HG02588 (cell line): ENCODE measurements around the gene MAN2A1.
A peak's percentile ranks its signal among the peaks of the same experiment; 100 is the strongest.
"Not testable (repeated sequence)": the region's sequence is repeated elsewhere in the genome, so short reads cannot be mapped to it uniquely, and the experiment has no call there.

ENCODE experiments used
- ATAC-seq: cut with Tn5 transposase; IDR thresholded peaks from one replicate; pipeline ENCODE4 v1.9.1; 2021; ENCODE audit warnings: mild to moderate bottlenecking, moderate library complexity; ENCODE audit not compliant: unreplicated experiment

Gene MAN2A1

DNA sequence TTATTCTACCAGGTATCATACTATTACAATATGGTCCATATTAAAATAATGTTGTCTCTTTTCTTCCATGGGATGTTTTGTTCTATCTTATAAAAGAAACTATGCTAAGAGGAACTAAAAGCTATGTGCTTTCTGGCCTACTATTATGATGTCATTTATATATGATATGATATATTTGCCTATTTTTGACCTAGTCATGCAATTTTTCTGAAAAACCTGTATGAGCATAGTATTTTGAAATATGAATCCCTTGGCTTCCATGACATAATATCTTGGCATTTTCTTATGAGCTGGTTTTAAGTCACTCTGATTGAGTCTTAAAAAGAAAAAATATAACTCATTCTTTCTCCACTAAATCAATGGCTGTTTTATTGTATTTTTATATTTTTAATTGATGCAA is 60.7 kb downstream of the MAN2A1 start:
- ATAC-seq = no peak

DNA sequence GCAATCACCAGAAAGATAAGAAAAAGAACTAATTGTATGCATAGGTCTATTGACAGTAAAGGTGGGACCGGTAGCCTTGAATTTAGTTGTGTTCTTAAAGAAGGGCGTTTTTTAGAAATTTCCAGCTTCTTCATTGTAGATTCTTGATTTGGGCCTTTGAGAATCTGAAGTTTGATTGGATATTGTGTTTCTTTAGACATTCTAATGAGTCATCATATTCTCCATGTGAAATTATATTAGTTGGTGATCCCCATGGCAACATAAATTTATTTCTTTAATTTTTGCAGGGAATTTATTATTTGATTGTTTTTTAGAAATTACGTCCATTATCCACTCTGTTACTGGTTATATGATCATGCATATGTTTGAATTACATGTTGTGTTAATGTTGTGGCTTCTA is 63.6 kb downstream of the MAN2A1 start:
- ATAC-seq = no peak

DNA sequence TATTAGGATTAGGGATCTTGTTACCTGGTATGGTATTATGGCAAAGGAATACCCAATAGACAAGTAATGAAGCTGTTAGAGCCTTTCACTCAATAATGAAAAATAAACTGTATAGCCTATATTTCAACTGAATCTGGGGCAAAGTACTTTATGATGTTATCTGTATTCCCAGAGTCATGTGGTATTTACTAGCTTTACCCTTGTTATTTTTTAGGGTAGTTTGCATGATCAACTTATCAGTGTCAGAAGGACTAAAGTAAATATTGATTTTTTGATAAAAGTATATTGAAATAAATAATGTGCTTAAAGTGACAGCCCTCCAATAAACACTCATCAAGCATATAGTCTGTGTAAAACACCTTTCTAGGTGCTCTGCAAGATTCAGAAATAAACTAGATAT is 64.6 kb downstream of the MAN2A1 start:
- ATAC-seq = no peak

DNA sequence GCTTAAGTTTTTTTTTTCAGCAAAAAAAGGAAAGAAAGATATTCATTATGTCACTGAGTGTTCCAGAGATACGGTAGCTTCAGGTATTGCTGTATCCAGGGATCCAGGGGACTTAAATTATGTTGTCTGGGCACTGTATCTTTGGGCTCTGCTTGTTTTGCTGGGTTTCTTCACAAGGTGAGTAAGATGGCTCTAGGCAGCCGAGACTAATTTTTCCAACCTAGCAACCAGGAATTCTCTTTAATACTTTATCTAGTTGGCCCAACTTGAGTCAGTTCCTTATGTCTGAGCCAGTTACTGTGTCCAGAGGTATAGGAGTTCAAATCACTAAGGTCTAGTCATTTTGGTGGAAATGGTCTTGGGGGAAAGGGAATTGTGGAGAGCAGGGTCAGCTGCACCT is 66.0 kb downstream of the MAN2A1 start:
- no peak for ATAC-seq

DNA sequence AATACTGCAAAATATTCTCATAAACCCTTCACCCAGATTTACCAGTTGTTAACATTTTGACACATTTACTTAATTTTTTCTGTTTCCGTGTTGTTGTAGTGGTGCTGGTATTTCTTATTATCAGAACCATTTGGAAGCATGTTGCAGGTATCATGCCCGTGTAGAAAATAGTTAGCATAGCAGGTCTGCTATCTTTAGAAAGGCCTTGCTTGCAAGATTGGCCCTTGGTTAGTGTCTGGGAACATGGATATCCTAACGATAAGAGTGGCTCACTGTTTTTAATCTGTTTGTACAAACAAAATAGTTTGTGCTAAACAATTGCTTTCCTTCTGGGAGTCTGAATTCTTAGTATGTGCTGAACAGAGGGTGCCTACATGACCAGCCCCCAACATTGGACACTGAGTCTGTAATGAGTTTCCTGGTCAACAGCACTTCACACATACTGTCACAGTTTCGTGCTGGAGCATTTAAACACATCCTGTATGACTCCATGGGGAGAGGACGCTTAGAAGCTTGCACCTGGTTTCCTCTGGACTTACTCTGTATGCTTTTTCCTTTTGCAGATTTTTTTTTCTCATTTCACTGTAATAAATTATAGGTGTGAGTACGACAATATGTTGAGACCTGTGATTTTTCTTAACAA is 66.9 kb downstream of the MAN2A1 start:
- ATAC-seq = no peak

DNA sequence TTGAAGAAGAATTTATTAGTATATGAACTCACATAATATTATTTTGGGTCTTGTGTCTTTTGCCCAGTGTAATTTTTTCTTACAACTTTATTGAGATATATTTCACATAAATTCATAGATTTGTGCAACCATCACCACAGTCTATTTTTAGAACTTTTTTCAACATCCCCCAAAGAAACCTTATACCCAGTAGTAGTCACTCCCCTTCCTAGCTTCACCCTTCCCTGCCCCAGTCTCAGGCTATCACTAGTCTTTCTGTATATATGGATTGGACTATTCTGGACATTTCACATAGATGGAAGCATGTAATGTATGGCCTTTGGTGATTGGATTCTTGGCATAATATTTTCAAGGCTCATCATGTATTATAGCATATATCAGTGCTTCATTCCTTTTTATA is 67.8 kb downstream of the MAN2A1 start:
- no peak for ATAC-seq

DNA sequence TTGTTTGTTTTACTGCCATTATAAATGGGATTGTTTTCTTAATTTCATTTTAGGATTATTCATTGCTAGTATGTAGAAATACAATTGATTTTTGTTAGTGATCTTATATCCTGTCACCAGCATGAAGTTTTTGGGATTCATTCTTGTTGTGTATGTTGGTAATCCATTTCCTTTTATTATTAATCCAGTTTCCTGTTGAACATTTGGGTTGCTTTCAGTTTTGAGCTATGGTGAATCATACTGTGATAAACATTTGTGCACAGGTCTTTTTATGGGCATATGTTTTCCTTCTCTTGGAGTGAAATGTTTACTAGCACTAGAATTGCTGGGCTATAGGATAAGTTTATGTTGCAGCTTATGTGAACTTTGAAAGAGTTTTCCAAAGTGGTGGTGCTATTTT is 69.6 kb downstream of the MAN2A1 start:
- no peak for ATAC-seq

DNA sequence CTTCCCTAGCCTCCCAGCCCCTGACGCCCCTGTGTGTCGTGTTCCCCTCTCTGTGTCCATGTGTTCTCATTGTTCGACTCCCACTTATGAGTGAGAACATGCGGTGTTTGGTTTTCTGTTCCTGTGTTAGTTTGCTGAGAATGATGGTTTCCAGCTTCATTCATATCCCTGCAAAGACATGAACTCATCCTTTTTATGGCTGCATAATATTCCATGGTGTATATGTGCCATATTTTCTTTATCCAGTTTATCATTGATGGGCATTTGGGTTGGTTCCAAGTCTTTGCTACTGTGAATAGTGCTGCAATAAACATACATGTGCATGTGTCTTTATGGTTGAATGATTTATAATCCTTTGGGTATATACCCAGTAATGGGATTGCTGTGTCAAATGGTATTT is 70.4 kb downstream of the MAN2A1 start:
- ATAC-seq = not testable (repeated sequence)

DNA sequence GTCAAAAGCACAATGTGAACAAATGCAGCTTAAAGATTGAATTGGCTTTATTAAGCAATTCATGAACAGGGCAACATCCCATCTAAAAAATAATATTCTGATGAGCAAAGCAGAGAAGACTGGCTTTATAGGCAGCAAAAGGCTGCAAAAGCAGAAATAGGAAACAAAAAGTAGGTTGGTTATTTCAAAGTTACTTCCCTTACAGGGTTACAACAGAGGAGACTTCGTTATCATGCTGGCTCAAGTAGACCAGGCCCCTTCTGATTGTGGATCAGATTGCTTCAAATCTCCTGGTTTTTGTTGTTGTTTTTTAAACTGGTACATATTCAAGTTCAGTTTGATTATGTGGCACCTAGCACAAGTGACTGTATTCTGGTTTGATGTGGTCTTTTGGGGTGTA is 73.1 kb downstream of the MAN2A1 start:
- ATAC-seq = no peak

DNA sequence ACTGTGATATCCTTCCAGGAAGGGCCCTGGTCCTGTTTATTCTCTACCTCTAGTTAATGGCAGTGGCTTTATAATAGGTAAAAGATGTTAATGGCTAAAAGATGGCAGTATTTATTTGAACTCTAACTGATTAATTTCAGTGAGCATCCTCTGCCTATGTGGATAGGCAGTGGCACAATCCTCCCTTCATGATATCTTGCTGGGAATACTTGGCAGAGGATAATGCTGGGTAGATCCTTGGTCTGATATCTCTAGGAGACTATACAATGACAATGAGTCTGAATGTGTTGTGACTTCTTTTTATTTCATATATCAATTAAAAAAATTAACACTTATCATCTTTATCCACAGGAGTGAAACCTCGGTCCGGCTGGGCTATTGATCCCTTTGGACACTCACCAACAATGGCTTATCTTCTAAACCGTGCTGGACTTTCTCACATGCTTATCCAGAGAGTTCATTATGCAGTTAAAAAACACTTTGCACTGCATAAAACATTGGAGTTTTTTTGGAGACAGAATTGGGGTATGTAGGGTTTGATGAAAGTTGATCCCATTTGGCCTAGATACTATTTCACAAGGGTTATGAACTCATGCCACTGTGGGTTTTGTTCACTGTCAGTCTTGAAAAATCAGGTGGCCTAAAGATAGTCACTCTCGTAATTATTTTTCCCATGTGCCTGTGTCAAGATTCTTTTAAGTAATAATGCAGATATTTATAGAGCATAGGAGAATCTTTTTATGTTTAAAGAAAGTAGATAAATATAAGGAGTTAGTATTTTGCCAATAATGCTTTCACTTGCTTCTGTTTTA is 77.7 kb downstream of the MAN2A1 start:
- no peak for ATAC-seq

DNA sequence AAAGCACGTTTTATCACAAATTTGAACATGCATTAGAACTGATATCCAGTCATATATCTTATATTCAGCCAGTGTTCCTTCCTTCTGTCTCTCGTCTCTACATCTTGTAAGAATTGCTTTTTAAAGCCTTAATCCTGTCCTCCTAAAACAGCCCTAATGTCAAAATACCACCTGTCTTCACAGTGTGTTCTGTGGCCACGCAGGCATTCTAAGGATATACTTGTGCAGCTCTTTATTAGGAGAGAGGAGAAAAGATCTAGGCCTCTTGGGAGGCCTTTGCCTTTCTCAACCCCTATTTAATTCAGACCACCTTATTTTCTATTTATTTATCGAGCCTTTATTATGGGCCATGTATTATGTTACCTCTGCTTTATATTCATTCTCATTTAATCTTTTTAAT is 78.3 kb downstream of the MAN2A1 start:
- no peak for ATAC-seq

DNA sequence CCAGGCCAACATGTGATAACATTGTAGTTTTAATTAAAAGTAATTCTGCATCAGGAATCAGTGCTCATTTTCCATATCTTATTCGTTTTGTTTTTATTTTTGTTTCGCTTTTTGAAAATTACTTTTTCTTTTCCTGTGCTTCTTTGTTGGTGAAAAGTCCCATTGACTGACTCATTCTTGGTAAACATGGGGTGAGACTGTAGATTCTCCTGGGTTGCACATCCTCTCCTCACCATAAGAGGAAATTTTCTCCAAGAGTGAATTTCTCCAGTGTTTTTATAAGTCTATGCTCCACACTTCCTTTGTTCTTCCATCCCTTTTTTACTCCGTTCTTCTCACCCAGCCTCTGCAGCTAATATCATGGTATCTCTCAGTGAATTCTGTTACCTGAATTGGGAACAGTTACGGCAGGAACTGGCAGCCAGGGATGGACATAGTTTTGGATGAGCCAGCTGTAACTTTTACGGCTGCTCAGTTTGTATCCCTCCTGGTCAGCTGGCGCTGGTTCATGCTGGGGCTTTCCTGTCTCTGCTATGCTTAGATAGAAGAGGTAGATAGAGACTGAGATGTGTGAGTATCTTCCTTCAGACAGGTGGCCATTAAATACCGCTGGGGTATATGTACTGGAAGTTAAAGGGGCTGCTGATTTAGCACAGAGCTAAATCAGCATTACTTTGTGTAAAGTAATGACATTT is 80.0 kb downstream of the MAN2A1 start:
- ATAC-seq = no peak

DNA sequence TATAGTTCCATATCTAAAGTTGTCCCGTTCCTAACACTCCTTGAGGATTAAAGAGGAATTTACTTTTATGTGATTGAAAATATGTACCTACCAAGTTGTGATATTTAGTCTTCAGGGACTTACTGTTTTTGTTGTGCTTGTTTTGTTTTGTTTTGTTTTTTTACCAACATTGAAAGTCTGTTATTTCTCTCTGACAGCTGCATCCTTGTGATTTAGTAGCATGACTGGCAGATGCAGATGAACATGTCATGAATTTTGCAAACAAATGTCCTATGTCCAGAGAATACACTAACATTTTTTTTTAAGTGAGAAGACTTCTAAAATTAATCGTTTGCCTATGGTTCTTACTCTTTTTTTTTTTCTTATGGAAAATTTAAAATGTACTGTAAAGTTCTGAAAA is 85.4 kb downstream of the MAN2A1 start:
- ATAC-seq = no peak

DNA sequence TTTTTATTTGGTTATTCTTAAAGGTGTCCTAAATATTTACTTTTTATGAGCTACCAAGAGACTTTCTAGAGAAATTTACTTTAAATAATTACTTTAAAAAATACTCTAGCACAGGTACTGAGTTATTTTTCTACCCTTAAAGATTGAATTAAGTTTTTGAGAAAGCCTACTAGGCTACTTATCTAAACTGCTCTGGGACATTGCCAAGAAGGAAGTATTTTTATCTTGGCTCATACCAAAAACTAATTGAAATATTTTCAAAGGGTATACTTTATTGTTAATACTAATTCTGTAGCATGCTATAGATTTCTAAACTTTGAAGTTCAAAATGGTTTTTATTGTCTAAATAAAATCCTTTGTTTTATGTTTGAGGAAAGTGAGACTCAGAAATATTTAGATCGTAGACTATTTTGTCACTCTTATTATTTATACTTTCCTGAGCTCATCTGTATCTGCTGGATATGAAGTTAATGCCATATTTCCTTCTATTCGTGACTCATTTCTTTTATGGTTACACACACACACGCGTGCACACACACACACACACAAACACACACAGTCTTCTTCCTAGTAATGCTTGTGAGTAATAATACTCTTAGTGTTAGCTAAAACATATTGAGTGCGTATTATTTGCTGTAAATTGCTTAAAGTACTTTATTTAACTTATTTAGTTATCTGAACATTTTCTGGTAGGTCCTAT is 89.5 kb downstream of the MAN2A1 start:
- ATAC-seq = no peak

DNA sequence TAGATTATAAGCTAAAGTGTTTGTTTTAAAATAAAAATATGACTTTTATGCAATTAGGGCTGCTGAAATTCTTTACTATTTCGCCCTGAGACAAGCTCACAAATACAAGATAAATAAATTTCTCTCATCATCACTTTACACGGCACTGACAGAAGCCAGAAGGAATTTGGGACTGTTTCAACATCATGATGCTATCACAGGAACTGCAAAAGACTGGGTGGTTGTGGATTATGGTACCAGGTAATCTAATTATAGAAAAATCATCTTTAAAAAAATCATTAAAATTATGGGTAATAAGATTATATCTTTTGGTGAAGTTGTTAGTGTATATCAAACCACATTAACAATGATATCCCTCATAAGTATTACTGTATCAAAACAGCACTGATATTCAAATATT is 95.0 kb downstream of the MAN2A1 start:
- no peak for ATAC-seq

DNA sequence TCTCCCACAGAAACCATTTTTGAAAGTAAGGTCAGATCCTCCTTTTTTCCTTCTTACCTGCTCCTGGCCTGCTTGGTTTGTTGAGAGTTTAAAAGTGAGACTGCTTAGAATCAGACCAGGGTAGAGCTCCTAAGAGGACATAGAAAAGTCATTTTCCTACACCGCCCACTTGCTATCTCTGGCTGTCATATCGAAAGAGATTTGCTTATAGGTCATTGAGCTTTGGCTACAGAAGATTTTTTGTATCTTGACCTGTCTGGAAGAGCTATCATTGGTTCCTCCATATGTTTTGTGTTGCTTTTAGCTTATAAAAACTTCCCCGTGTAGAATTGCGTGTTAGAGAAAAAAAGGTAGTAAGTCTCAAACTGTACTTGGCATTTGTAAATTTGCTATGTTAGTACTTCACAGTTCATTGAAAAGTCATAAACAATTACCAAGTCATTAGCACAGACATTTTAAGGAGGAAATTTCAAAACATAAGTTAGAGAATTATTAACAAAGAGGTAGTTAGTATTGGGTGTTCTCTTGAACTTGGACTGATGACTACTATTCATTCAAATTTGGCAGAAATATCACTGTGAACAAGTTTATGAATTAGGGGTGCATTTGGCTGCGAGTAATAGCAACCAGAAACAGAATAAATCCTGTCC is 96.6 kb downstream of the MAN2A1 start:
- ATAC-seq = no peak

DNA sequence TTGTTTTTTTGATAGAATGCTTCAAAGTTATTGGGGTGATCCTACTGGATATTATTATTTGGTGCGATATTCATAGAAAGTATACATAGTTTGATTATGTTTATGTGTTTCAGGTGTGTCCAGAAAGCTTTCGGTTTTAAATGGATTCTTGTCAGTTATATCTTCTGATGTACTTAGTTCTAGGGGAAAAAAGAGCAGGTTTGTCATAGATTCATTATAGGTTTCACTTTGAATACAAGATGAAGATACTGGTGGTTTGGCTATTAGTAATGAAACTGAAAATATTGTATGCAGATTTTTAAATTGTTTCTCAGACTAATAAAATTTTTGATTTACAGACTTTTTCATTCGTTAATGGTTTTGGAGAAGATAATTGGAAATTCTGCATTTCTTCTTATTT is 98.9 kb downstream of the MAN2A1 start:
- ATAC-seq = peak; percentile 96

DNA sequence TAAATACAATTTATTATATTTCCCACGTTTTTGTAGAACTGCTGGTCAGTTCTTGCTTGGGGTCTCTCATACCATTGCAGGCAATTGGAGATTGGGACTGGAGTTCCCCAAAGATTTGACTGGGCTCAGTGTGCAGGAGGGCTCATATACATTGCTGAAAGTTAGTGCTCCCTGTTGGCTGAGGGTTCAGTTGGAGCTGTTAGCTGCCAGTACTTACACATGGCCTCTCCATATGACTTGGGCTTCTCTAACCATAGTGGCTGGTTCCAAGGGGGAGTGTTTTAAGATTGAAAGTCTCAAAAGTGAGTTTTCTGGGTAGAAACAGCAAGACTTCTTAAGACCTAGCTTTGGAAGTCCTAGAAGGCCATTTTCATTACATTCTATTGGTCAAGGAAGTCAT is 102.9 kb downstream of the MAN2A1 start:
- no peak for ATAC-seq

DNA sequence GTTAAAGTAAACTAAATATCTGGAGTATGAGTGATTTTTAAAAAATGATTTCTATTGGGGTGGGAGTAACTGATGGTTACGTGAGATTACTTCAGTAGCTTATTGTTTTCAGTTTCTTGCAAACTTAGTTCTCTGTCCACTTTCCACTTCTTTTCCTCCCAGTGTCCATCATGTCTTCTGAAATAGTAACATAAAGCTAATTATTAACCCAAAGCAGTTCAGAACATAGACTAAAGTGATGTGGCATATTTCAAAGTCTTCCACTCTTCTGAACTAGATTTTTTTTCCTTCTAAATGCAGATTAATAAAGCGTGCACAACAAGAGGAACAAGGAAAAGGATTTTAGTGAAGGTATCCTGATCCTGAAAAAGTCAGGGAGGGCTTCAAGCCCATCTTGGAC is 114.1 kb downstream of the MAN2A1 start:
- ATAC-seq = no peak

DNA sequence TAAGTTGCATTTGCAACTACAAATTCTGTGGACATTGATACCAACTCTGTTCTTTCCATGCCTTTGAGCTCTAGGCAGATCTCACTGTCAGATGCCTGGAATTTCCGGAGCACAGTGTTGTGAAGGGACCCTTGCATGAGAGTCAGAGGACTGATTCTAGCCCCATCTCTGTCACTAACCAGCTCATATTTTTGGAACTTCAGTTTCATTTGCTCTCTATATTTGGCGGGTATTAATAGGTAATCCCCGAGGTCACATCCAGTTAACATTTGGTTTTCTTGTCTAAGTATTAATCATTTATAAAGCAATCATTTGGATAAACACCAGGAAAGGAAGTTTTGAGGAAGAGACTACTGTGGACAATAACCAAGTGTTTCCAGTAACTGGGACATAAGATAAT is 115.7 kb downstream of the MAN2A1 start:
- no peak for ATAC-seq

DNA sequence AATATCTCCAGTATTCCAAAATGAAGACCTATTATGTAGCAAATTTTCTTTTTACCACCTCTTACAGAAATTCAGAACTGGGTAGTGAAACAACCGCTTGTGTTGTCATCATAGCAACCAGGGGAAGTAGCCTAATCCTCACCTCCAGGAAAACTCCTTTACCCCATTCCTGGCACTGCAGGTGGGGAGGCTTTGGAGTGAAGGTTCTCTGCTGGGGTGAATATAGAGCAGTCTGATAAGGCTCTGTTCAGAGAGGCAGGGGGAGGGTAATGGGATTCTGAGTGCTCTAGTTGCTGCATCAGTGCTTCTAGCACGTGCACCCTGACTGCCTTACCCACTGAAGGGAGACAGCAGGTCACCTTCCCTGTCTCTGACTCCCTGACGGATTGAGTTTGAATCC is 116.2 kb downstream of the MAN2A1 start:
- ATAC-seq = no peak
